GM11168 (cell line): ENCODE results near the gene PSME3.

Source experiments
- in situ Hi-C: fragments of 300-500 bp; cut with MboI; formaldehyde crosslinking; loops from one replicate; pipeline ENCODE4 v1.12.0; 2022; ENCODE audit warnings: low sequenced_read_pairs; ENCODE audit not compliant: unreplicated experiment

PSME3 gene

GRCh38 chr17:42832934-42833766 is at the start of gene PSME3:
Gene PSME3 (plus strand): TSS chr17:42833397. CDS start chr17:42833632, 235 bp downstream.
- in situ Hi-C loops, result loop anchor here (5.0 kb wide), 1 partner anchor 101 kb away; no protein-coding TSS in a partner anchor

GRCh38 chr17:42783791-42784138 is 49.4 kb upstream of the PSME3 start:
- in situ Hi-C loops, result no loop called here

- in situ Hi-C loops, result no loop called here
These were observed 48.8 kb upstream of the PSME3 start for GRCh38 chr17:42784409-42784808.

GRCh38 chr17:42784811-42785592 is 48.2 kb upstream of the PSME3 start:
- in situ Hi-C loops, result no loop called here

- in situ Hi-C loops, result no loop called here
These were observed 45.9 kb upstream of the PSME3 start for GRCh38 chr17:42787266-42787665.

- in situ Hi-C loops, result no loop called here
These were observed 41.2 kb upstream of the PSME3 start for GRCh38 chr17:42791948-42792347.

- in situ Hi-C loops, result no loop called here
These were observed 40.7 kb upstream of the PSME3 start for GRCh38 chr17:42792545-42792944.

- in situ Hi-C loops, result no loop called here
These were observed 38.1 kb upstream of the PSME3 start for GRCh38 chr17:42795061-42795460.

GRCh38 chr17:42795465-42795864 is 37.7 kb upstream of the PSME3 start:
- in situ Hi-C loops, result no loop called here

GRCh38 chr17:42796066-42796758 is 37.0 kb upstream of the PSME3 start:
- in situ Hi-C loops, result no loop called here

- in situ Hi-C loops, result no loop called here
These were observed 35.9 kb upstream of the PSME3 start for GRCh38 chr17:42797067-42798007.

GRCh38 chr17:42798011-42798382 is 35.2 kb upstream of the PSME3 start:
- in situ Hi-C loops, result no loop called here

- in situ Hi-C loops, result no loop called here
These were observed 34.5 kb upstream of the PSME3 start, which contains the start of the genes CNTD1 and COA3 for GRCh38 chr17:42798383-42799380. Gene CNTD1 (plus strand): TSS chr17:42798861. CDS start chr17:42799068, 207 bp downstream. Gene COA3 (minus strand): TSS chr17:42798704. CDS start chr17:42798681, 23 bp downstream.

- in situ Hi-C loops, result no loop called here
These were observed 29.9 kb upstream of the PSME3 start for GRCh38 chr17:42803074-42803883.

- in situ Hi-C loops, result no loop called here
These were observed 28.3 kb upstream of the PSME3 start for GRCh38 chr17:42804918-42805367.

- in situ Hi-C loops, result no loop called here
These were observed 26.9 kb upstream of the PSME3 start for GRCh38 chr17:42806249-42806648.

GRCh38 chr17:42809250-42809649 is 23.9 kb upstream of the PSME3 start:
- in situ Hi-C loops, result no loop called here
